HepG2 (cell line): ENCODE results near the gene SLC25A10. TPM values are rescaled to one million over a fixed set of nuclear protein-coding genes. Genes with fewer than 3 reads are reported as not detected.

Source experiments
- CBFB ChIP-seq: sonication (generic); formaldehyde crosslinking; IDR thresholded peaks from 2 replicates; pipeline ENCODE4 v1.4.0; 2020; ENCODE audit warnings: missing genetic modification reagents
- CHD4 ChIP-seq: fragments of 200-600 bp; sonication (generic); IDR thresholded peaks from 2 replicates; pipeline ENCODE4 v1.7.0; 2017; ENCODE audit warnings: mild to moderate bottlenecking, low read length, borderline replicate concordance
- ELF3 ChIP-seq: IDR thresholded peaks from 2 replicates; pipeline ENCODE4 v1.6.1; 2016; ENCODE audit warnings: missing genetic modification reagents, missing compliant biosample characterization
- FOXJ3 ChIP-seq: sonication (generic); formaldehyde crosslinking; IDR thresholded peaks from 2 replicates; pipeline ENCODE4 v1.4.0; 2020; ENCODE audit warnings: missing genetic modification reagents, mild to moderate bottlenecking, borderline replicate concordance
- HMG20B ChIP-seq: conservative IDR thresholded peaks from 2 replicates; pipeline ENCODE4 v1.6.1; 2016; ENCODE audit warnings: missing genetic modification reagents, missing compliant biosample characterization
- HMGXB3 ChIP-seq: sonication (generic); formaldehyde crosslinking; IDR thresholded peaks from 2 replicates; pipeline ENCODE4 v1.4.0; 2020; ENCODE audit warnings: missing genetic modification reagents, borderline replicate concordance
- MAZ ChIP-seq, 2 experiments: sonication (generic) in 1 of 2; formaldehyde crosslinking in 1 of 2; IDR thresholded peaks; 2 replicates each; pipeline versions ENCODE4 v1.5.0 to v1.6.1; 2012 to 2020; ENCODE audit warnings: low read depth in 2 of 2, mild to moderate bottlenecking in 2 of 2, borderline replicate concordance in 1 of 2, improper control_type of control experiment in 1 of 2, low read length in 1 of 2, missing genetic modification reagents in 1 of 2, moderate library complexity in 1 of 2
- NCOA2 ChIP-seq: sonication (generic); formaldehyde crosslinking; IDR thresholded peaks from 2 replicates; pipeline ENCODE4 v1.8.0; 2022; ENCODE audit warnings: inconsistent platforms
- POLR2AphosphoS2 ChIP-seq: IDR thresholded peaks from 2 replicates; pipeline ENCODE4 v1.6.1; 2011; ENCODE audit warnings: low read depth, low read length, improper control_type of control experiment
- RBM22 ChIP-seq: fragments of 200-400 bp; formaldehyde crosslinking; optimal IDR thresholded peaks from 2 replicates; pipeline ENCODE3; 2017; ENCODE audit warnings: mild to moderate bottlenecking, low read length, moderate library complexity
- ZNF414 ChIP-seq: sonication (generic); formaldehyde crosslinking; IDR thresholded peaks from 2 replicates; pipeline ENCODE4 v1.5.0; 2020; ENCODE audit warnings: missing genetic modification reagents
- ZNF501 ChIP-seq: sonication (generic); formaldehyde crosslinking; IDR thresholded peaks from 2 replicates; pipeline ENCODE4 v1.5.1; 2020; ENCODE audit warnings: mild to moderate bottlenecking, moderate library complexity, missing genetic modification reagents
- ZNF878 ChIP-seq: sonication (generic); formaldehyde crosslinking; IDR thresholded peaks from 2 replicates; pipeline ENCODE4 v1.8.1; 2023; ENCODE audit warnings: mild to moderate bottlenecking, missing genetic modification reagents, moderate library complexity
- polyA plus RNA-seq, 8 experiments: library from polyadenylated mRNA; depleted of rRNA in 3 of 8; stranded (reverse) in 7 of 8; unstranded in 1 of 8; fragments of >200 nt; fragmentation: Illumina TruSeq in 4 of 8; extraction: Trizol in 4 of 8; gene quantifications; 2 replicates each; pipeline versions ENCODE4 v1.2.1 to v1.2.3, GENCODE V29; 2011 to 2016; ENCODE audit warnings: low read depth in 4 of 8, missing spikeins in 1 of 8, mixed read lengths in 1 of 8; ENCODE audit not compliant: insufficient read depth in 1 of 8
- total RNA-seq, 5 experiments: library from RNA; depleted of rRNA; stranded (reverse); fragments of >200 nt; fragmentation: Illumina TruSeq; extraction: Trizol; gene quantifications; 2 replicates each; pipeline ENCODE4 v1.2.3, GENCODE V29; 2016; ENCODE audit warnings: low read depth in 1 of 5
- TF ChIP-seq, protein P1 (sequence below): sonication (generic); formaldehyde crosslinking; IDR thresholded peaks from 2 replicates; pipeline ENCODE4 v1.4.0; 2020; ENCODE audit warnings: missing genetic modification reagents
- TF ChIP-seq, protein P2 (sequence below): sonication (generic); formaldehyde crosslinking; IDR thresholded peaks from 2 replicates; pipeline ENCODE4 v1.5.1; 2020; ENCODE audit warnings: missing genetic modification reagents, mild to moderate bottlenecking, borderline replicate concordance
- TF ChIP-seq, protein P3 (sequence below), 2 experiments: sonication (generic) in 1 of 2; formaldehyde crosslinking in 1 of 2; IDR thresholded peaks; 2 replicates each; pipeline versions ENCODE4 v1.4.0 to v1.6.1; 2018 to 2020; ENCODE audit warnings: missing genetic modification reagents in 2 of 2, borderline replicate concordance in 1 of 2, low read depth in 1 of 2, mild to moderate bottlenecking in 1 of 2, missing biosample characterization in 1 of 2

Gene SLC25A10
- total and polyA plus RNA-seq, 2 of the 13 experiments (the other 11 are each of a cell fraction or from before 2014, with no cell fraction given): 46.5 to 140 TPM

- TF ChIP-seq, protein P1, sequence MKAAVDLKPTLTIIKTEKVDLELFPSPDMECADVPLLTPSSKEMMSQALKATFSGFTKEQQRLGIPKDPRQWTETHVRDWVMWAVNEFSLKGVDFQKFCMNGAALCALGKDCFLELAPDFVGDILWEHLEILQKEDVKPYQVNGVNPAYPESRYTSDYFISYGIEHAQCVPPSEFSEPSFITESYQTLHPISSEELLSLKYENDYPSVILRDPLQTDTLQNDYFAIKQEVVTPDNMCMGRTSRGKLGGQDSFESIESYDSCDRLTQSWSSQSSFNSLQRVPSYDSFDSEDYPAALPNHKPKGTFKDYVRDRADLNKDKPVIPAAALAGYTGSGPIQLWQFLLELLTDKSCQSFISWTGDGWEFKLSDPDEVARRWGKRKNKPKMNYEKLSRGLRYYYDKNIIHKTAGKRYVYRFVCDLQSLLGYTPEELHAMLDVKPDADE (CRISPR knock-in tag): no peak
- TF ChIP-seq HMGXB3 (CRISPR knock-in tag): no peak
- no peak for TF ChIP-seq ZNF878 (CRISPR knock-in tag)
- no peak for TF ChIP-seq RBM22
- no peak for TF ChIP-seq FOXJ3
- TF ChIP-seq POLR2AphosphoS2: no peak
- no peak for TF ChIP-seq MAZ (IDR thresholded peaks at IDR 0.05; ENCODE audit: borderline replicate concordance, low read depth, low read length)
- TF ChIP-seq MAZ (CRISPR knock-in tag; IDR thresholded peaks at IDR 0.05; ENCODE audit: low read depth): peak; percentile 92
- peak; percentile 27; the same call in 1 of the 2 replicates for TF ChIP-seq ZNF414 (CRISPR knock-in tag)
- TF ChIP-seq, protein P2, sequence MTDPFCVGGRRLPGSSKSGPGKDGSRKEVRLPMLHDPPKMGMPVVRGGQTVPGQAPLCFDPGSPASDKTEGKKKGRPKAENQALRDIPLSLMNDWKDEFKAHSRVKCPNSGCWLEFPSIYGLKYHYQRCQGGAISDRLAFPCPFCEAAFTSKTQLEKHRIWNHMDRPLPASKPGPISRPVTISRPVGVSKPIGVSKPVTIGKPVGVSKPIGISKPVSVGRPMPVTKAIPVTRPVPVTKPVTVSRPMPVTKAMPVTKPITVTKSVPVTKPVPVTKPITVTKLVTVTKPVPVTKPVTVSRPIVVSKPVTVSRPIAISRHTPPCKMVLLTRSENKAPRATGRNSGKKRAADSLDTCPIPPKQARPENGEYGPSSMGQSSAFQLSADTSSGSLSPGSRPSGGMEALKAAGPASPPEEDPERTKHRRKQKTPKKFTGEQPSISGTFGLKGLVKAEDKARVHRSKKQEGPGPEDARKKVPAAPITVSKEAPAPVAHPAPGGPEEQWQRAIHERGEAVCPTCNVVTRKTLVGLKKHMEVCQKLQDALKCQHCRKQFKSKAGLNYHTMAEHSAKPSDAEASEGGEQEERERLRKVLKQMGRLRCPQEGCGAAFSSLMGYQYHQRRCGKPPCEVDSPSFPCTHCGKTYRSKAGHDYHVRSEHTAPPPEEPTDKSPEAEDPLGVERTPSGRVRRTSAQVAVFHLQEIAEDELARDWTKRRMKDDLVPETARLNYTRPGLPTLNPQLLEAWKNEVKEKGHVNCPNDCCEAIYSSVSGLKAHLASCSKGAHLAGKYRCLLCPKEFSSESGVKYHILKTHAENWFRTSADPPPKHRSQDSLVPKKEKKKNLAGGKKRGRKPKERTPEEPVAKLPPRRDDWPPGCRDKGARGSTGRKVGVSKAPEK (CRISPR knock-in tag): no peak
- TF ChIP-seq CBFB (CRISPR knock-in tag): peak; percentile 75
- TF ChIP-seq HMG20B: no peak
- no peak for TF ChIP-seq CHD4
- TF ChIP-seq, protein P3, sequence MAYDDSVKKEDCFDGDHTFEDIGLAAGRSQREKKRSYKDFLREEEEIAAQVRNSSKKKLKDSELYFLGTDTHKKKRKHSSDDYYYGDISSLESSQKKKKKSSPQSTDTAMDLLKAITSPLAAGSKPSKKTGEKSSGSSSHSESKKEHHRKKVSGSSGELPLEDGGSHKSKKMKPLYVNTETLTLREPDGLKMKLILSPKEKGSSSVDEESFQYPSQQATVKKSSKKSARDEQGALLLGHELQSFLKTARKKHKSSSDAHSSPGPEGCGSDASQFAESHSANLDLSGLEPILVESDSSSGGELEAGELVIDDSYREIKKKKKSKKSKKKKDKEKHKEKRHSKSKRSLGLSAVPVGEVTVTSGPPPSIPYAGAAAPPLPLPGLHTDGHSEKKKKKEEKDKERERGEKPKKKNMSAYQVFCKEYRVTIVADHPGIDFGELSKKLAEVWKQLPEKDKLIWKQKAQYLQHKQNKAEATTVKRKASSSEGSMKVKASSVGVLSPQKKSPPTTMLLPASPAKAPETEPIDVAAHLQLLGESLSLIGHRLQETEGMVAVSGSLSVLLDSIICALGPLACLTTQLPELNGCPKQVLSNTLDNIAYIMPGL (CRISPR knock-in tag; IDR thresholded peaks at IDR 0.05; ENCODE audit: borderline replicate concordance in 1 of 2, low read depth in 1 of 2): peak; percentile 80 to 89; a peak in 3 of 4 replicates
- TF ChIP-seq NCOA2 (CRISPR knock-in tag): 0 out of 2 replicates have a peak, but pooled peaks have one; percentile 17
- peak; percentile 97 for TF ChIP-seq ELF3 (CRISPR knock-in tag)
- peak; percentile 78 for TF ChIP-seq ZNF501 (CRISPR knock-in tag)
These were observed 45.5 kb upstream of the SLC25A10 start, which contains the start of the genes CCDC137 and OXLD1 (continued) for GRCh38 chr17:81666342-81667191.
